ENCODE data around the gene PPM1L.

DNA sequence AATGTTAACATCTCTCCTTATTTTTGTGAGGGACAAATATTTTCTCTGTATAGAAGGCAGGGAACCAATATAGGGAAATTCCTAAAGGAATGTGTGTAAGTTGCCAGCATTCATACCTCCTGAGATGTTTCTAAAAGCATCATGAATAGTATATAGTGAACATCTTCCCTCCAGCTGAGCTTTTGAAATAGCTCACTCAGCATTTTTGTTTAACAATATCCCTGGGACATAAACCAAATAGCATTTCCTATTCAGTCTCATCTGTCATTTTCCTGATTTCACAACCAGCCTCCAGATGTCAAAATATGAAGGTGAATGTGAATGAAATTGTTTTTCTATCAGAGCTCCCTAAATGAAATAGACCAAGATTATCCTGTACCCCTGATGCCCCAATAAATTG is 137.2 kb downstream of the PPM1L start:
- TF ChIP-seq POLR2A (IDR thresholded peaks at IDR 0.05; ENCODE audit: low read length) (no peak), GATA1 (IDR thresholded peaks at IDR 0.05; ENCODE audit: low read depth, low read length) (no peak)

Measured in erythroblast (primary cell).